OCI-LY7 (cell line): ENCODE results near the gene BBS4.

Experiments
- EZH2phosphoT487 ChIP-seq: fragments of 200-600 bp; sonication (generic); IDR thresholded peaks from 2 replicates; pipeline ENCODE4 v1.6.1; 2018; ENCODE audit warnings: low read depth, borderline replicate concordance, mild to moderate bottlenecking, mixed run types, antibody characterized with exemption, low read length, moderate library complexity, mixed read lengths
- TF ChIP-seq, protein P1 (sequence below): fragments of 200-600 bp; sonication (generic); conservative IDR thresholded peaks from 2 replicates; pipeline ENCODE4 v1.5.1; 2014; ENCODE audit warnings: mild to moderate bottlenecking, antibody characterized with exemption, low read length, moderate library complexity, mixed read lengths

DNA sequence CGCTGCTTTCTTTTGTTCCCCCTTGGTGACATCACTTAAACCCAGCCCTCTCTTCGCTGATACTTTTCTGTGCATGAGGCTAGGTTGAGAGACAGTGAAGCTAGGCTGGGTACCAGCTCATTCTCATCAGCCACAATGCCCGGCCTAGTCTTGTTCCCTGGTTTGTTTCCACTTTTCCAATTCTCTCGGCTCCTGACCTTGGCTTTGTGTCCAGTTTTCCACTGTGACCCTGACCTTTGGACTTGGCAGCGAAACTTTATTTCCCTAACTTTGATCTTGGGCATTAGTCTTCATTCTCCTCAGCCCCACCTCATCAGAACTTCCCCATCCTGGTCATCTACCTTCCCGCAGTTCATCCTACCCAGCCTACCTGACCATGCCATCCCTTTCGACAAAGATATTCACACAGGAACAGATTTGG, 98.5 kb downstream of the BBS4 start:
- TF ChIP-seq, protein P1, sequence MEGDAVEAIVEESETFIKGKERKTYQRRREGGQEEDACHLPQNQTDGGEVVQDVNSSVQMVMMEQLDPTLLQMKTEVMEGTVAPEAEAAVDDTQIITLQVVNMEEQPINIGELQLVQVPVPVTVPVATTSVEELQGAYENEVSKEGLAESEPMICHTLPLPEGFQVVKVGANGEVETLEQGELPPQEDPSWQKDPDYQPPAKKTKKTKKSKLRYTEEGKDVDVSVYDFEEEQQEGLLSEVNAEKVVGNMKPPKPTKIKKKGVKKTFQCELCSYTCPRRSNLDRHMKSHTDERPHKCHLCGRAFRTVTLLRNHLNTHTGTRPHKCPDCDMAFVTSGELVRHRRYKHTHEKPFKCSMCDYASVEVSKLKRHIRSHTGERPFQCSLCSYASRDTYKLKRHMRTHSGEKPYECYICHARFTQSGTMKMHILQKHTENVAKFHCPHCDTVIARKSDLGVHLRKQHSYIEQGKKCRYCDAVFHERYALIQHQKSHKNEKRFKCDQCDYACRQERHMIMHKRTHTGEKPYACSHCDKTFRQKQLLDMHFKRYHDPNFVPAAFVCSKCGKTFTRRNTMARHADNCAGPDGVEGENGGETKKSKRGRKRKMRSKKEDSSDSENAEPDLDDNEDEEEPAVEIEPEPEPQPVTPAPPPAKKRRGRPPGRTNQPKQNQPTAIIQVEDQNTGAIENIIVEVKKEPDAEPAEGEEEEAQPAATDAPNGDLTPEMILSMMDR: peak; percentile 4; the same call in 1 of the 2 replicates
- no peak for TF ChIP-seq EZH2phosphoT487
